GM21619 (cell line): ENCODE data around the gene HSF5.
A peak's percentile ranks its signal among the peaks of the same experiment; 100 is the strongest.

Source experiments
- ATAC-seq: cut with Tn5 transposase; IDR thresholded peaks from one replicate; pipeline ENCODE4 v1.9.1; 2021; ENCODE audit not compliant: unreplicated experiment

HSF5 gene

GRCh38 chr17:58388302-58389190 is 99.7 kb downstream of the HSF5 start:
- ATAC-seq: no peak

- no peak for ATAC-seq
Observed at GRCh38 chr17:58387834-58388233, 100.4 kb downstream of the HSF5 start.

GRCh38 chr17:58386708-58387107 is 101.5 kb downstream of the HSF5 start:
- no peak for ATAC-seq

GRCh38 chr17:58385359-58385899 is 102.8 kb downstream of the HSF5 start:
- ATAC-seq: no peak

- no peak for ATAC-seq
Observed at GRCh38 chr17:58384897-58385296, 103.3 kb downstream of the HSF5 start.

- no peak for ATAC-seq
Observed at GRCh38 chr17:58383892-58384462, 104.2 kb downstream of the HSF5 start.

GRCh38 chr17:58382872-58383242 is 105.4 kb downstream of the HSF5 start:
- ATAC-seq: no peak

- ATAC-seq: peak; percentile 66
Observed at GRCh38 chr17:58382108-58382871, 105.9 kb downstream of the HSF5 start.

- no peak for ATAC-seq
Observed at GRCh38 chr17:58381124-58382035, 106.8 kb downstream of the HSF5 start.

- no peak for ATAC-seq
Observed at GRCh38 chr17:58380207-58381123, 107.7 kb downstream of the HSF5 start.

GRCh38 chr17:58379511-58379824 is 108.7 kb downstream of the HSF5 start:
- no peak for ATAC-seq

- no peak for ATAC-seq
Observed at GRCh38 chr17:58378733-58379510, 109.3 kb downstream of the HSF5 start.

GRCh38 chr17:58377661-58378060 is 110.5 kb downstream of the HSF5 start:
- no peak for ATAC-seq

GRCh38 chr17:58377093-58377601 is 111.1 kb downstream of the HSF5 start:
- no peak for ATAC-seq

GRCh38 chr17:58376472-58377000 is 111.7 kb downstream of the HSF5 start:
- no peak for ATAC-seq

GRCh38 chr17:58375811-58376210 is 112.4 kb downstream of the HSF5 start:
- no peak for ATAC-seq

GRCh38 chr17:58375256-58375655 is 113.0 kb downstream of the HSF5 start:
- no peak for ATAC-seq

GRCh38 chr17:58373923-58374322 is 114.3 kb downstream of the HSF5 start:
- no peak for ATAC-seq
